Panc1 (cell line): Measurements from ENCODE around the gene PIP4K2C. TPM values are rescaled to one million over a fixed set of nuclear protein-coding genes. Genes with fewer than 3 reads are reported as not detected.
A peak's percentile ranks its signal among the peaks of the same experiment; 100 is the strongest.

ENCODE experiments used
- ATAC-seq: fragments of 200-7000 bp; cut with Tn5 transposase; 2 replicates; pipeline ENCODE4 v1.9.1; 2020; ENCODE audit warnings: mild to moderate bottlenecking, moderate library complexity
- BruUV-seq: library from RNA; stranded (reverse); fragments of 400-500 nt; replicated peaks from 2 replicates; lab custom pipeline; 2021; lab: Mats Ljungman, UMichigan
- CTCF ChIA-PET: fragments of 300-600 bp; sonication (Branson Sonifier 250); formaldehyde crosslinking; loops from one replicate; lab custom pipeline; 2022; ENCODE audit warnings: antibody characterized with exemption; lab: Charles Lee
- POLR2A ChIA-PET: fragments of 300-600 bp; sonication (Branson Sonifier 250); formaldehyde crosslinking; loops from one replicate; lab custom pipeline; 2022; ENCODE audit warnings: antibody characterized with exemption; lab: Charles Lee
- DNase-seq: peaks from one replicate; pipeline ENCODE4 v3.0.0-alpha.2; 2010; ENCODE audit warnings: low read depth, low spot score
- H3K27ac ChIP-seq: 2 replicates; pipeline ENCODE4 v1.5.1; 2011; ENCODE audit warnings: mild to moderate bottlenecking, low read length, inconsistent platforms
- H3K27me3 ChIP-seq: fragments of 200-500 bp; sonication (Bioruptor generic); 2 replicates; pipeline ENCODE4 v1.6.0; 2014; ENCODE audit warnings: low read length, inconsistent platforms; ENCODE audit not compliant: control insufficient read depth, insufficient read depth
- H3K36me3 ChIP-seq: fragments of 200-500 bp; sonication (Bioruptor generic); 2 replicates; pipeline ENCODE4 v1.5.1; 2014; ENCODE audit warnings: inconsistent platforms, mild to moderate bottlenecking, low read length, moderate library complexity; ENCODE audit not compliant: control insufficient read depth, insufficient read depth
- H3K4me1 ChIP-seq: 2 replicates; pipeline ENCODE4 v1.5.1; 2011; ENCODE audit warnings: inconsistent platforms, mild to moderate bottlenecking, low read length, moderate library complexity; ENCODE audit not compliant: control insufficient read depth, insufficient read depth
- H3K4me3 ChIP-seq, 2 experiments: 2 replicates each; pipeline ENCODE4 v1.5.1; 2011 to 2012; ENCODE audit warnings: low read depth in 2 of 2, low read length in 2 of 2, mild to moderate bottlenecking in 2 of 2, inconsistent platforms in 1 of 2, moderate library complexity in 1 of 2
- H3K9me3 ChIP-seq: fragments of 200-500 bp; sonication (Bioruptor generic); 2 replicates; pipeline ENCODE4 v1.5.1; 2014; ENCODE audit warnings: low read depth, mild to moderate bottlenecking, inconsistent platforms, low read length, moderate library complexity; ENCODE audit not compliant: control insufficient read depth, insufficient read depth
- POLR2AphosphoS5 ChIP-seq: IDR thresholded peaks from 2 replicates; pipeline ENCODE4 v1.6.1; 2012; ENCODE audit warnings: mild to moderate bottlenecking, low read depth, low read length, moderate library complexity
- REST ChIP-seq, 2 experiments: IDR thresholded peaks; 2 replicates each; pipeline ENCODE4 v1.6.1; 2011 to 2012; ENCODE audit warnings: low read depth in 2 of 2, control low read depth in 1 of 2, low read length in 1 of 2, mild to moderate bottlenecking in 1 of 2, moderate library complexity in 1 of 2; ENCODE audit not compliant: insufficient read depth in 1 of 2
- SIN3A ChIP-seq: IDR thresholded peaks from 2 replicates; pipeline ENCODE4 v1.6.1; 2012; ENCODE audit warnings: low read depth, mild to moderate bottlenecking, low read length, moderate library complexity, borderline replicate concordance; ENCODE audit not compliant: insufficient read depth
- TCF7L2 ChIP-seq: IDR thresholded peaks from 2 replicates; pipeline ENCODE4 v1.6.1; 2011; ENCODE audit warnings: mild to moderate bottlenecking, low read depth, low read length, inconsistent platforms
- in situ Hi-C: cut with HindIII; loops from 2 replicates; pipeline ENCODE4 v1.10.0; 2016; ENCODE audit warnings: low sequenced_read_pairs, low pct_unique_long_range_greater_than_20kb
- intact Hi-C: fragments of 100-400 bp; cut with micrococcal nuclease; formaldehyde crosslinking; loops from one replicate; pipeline ENCODE4 v1.10.0; 2022; ENCODE audit not compliant: unreplicated experiment
- total RNA-seq: library from RNA; stranded (reverse); gene quantifications from one replicate; pipeline ENCODE4 v1.2.1, GENCODE V29; 2021; ENCODE audit not compliant: unreplicated experiment
- TF ChIP-seq, protein P1 (sequence below): fragments of 450-650 bp; IDR thresholded peaks from 2 replicates; pipeline ENCODE4 v1.5.1; 2017; ENCODE audit warnings: mild to moderate bottlenecking

PIP4K2C gene
- total RNA-seq, 1 experiment from 2014 or later, result 62.6 TPM

DNA sequence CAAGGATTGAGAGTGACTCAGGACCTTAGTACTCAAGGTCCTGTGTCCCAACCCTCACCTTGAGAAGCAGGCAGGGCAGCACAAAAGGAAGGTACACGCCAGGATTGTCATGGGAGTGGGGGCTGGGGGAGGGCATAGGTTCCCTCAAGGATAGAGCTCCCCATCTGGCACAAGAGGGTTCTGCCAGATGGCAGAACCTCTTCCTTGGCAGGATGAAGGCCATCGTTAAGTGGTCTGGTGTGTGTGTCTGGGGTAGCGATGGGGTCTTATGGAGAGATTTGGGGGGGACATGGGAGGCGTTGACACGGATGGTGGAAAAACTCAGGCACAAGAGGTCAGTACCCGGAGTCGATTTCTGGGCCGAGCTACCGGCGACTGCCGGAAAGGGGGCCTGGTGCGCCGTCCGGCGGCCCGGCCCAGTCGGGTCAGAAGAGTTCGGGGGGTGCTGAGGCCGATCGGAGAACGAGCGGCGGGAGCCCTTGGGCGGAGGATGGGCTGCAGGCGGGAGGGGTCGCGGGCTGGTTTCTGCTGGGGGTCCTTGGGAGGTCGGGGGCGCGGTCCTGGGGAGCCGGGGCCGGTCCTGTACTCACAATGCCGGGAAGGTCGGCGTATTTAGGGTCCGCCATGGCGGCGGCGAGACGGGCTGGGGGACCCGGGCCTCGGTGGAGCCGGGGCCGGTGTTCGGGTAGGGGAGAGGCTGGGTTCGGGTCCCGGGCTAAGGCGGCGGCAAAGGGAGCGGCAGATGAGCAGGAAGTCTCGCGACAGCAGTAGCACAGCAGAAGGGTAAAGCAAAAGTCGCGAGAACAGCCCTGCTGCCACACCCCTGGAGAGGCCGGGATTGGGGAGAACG, 44.3 kb upstream of the PIP4K2C start, which contains the start of gene DCTN2:
TSS of gene DCTN2 (minus strand) at position 755 of the 850 bp plus-strand sequence. CDS start at position 626, 129 bp downstream.
- TF ChIP-seq SIN3A, result peak; percentile 51; the same call in 1 of the 2 replicates
- TF ChIP-seq, protein P1, sequence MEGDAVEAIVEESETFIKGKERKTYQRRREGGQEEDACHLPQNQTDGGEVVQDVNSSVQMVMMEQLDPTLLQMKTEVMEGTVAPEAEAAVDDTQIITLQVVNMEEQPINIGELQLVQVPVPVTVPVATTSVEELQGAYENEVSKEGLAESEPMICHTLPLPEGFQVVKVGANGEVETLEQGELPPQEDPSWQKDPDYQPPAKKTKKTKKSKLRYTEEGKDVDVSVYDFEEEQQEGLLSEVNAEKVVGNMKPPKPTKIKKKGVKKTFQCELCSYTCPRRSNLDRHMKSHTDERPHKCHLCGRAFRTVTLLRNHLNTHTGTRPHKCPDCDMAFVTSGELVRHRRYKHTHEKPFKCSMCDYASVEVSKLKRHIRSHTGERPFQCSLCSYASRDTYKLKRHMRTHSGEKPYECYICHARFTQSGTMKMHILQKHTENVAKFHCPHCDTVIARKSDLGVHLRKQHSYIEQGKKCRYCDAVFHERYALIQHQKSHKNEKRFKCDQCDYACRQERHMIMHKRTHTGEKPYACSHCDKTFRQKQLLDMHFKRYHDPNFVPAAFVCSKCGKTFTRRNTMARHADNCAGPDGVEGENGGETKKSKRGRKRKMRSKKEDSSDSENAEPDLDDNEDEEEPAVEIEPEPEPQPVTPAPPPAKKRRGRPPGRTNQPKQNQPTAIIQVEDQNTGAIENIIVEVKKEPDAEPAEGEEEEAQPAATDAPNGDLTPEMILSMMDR, result no peak
- peak; percentile 80 for TF ChIP-seq POLR2AphosphoS5
- TF ChIP-seq TCF7L2, result peak; percentile 66
- no peak for TF ChIP-seq REST (IDR thresholded peaks at IDR 0.05; ENCODE audit: insufficient read depth in 1 of 2, low read depth in 2 of 2, low read length in 1 of 2)
- ChIA-PET CTCF (interaction anchor here (0.7 kb wide), 1 partner anchor 545 kb away, joined by 4 read pairs; no protein-coding TSS in a partner anchor), POLR2A (interaction anchor here (0.7 kb wide), 1 partner anchor 20 kb away, joined by 3 read pairs; no protein-coding TSS in a partner anchor)
- peak; percentile 93 for DNase-seq
- in situ Hi-C loops, result no loop called here
- peaks cover 4% of the 10 kb centered on the region; the same call in 1 of the 2 replicates for H3K36me3 ChIP-seq
- no peaks in the 10 kb centered on the region for H3K9me3 ChIP-seq
- H3K27ac ChIP-seq, result peak within 1 kb of the TSS; percentile 92
- H3K4me1 ChIP-seq, result peaks cover 20% of the 10 kb centered on the region
- peak; percentile 99 for ATAC-seq
- H3K4me3 ChIP-seq, result peak within 1 kb of the TSS; percentile 88 to 98
- no TSS peak for BruUV-seq
- intact Hi-C loops, result no loop called here
- H3K27me3 ChIP-seq, result no peaks in the 10 kb centered on the region

- DNase-seq (no peak), ATAC-seq (no peak)
- intact Hi-C loops, result no loop called here
- H3K4me1 ChIP-seq, result peaks cover 20% of the 10 kb centered on the region
- peaks cover 4% of the 10 kb centered on the region; the same call in 1 of the 2 replicates for H3K36me3 ChIP-seq
- peak overlapping the region; percentile 88 to 98 for H3K4me3 ChIP-seq
- peak overlapping the region; percentile 58 for H3K27ac ChIP-seq
- ChIA-PET POLR2A (no interaction called here), CTCF (no interaction called here)
- H3K27me3 ChIP-seq, result no peaks in the 10 kb centered on the region
- BruUV-seq, result no TSS peak
- in situ Hi-C loops, result no loop called here
- TF ChIP-seq, protein P1, result no peak
- no peak for TF ChIP-seq REST (IDR thresholded peaks at IDR 0.05; ENCODE audit: insufficient read depth in 1 of 2, low read depth in 2 of 2, low read length in 1 of 2)
- no peaks in the 10 kb centered on the region for H3K9me3 ChIP-seq
Measured at GRCh38 chr12:57547288-57548012, 43.5 kb upstream of the PIP4K2C start.
